Stimulated activated CD4-positive, alpha-beta T cell treated with anti-CD3 and anti-CD28 coated beads, Interleukin-1b, Interleukin-23, amount 100 ng/mL, for 4 hours (primary cell): Measurements from ENCODE around the gene UVRAG.

Experiments
- DNase-seq, 2 donors: peaks; one replicate each; pipeline ENCODE4 v3.0.0-alpha.2; 2020; ENCODE audit warnings: low read depth in 2 of 2

Gene UVRAG

DNA sequence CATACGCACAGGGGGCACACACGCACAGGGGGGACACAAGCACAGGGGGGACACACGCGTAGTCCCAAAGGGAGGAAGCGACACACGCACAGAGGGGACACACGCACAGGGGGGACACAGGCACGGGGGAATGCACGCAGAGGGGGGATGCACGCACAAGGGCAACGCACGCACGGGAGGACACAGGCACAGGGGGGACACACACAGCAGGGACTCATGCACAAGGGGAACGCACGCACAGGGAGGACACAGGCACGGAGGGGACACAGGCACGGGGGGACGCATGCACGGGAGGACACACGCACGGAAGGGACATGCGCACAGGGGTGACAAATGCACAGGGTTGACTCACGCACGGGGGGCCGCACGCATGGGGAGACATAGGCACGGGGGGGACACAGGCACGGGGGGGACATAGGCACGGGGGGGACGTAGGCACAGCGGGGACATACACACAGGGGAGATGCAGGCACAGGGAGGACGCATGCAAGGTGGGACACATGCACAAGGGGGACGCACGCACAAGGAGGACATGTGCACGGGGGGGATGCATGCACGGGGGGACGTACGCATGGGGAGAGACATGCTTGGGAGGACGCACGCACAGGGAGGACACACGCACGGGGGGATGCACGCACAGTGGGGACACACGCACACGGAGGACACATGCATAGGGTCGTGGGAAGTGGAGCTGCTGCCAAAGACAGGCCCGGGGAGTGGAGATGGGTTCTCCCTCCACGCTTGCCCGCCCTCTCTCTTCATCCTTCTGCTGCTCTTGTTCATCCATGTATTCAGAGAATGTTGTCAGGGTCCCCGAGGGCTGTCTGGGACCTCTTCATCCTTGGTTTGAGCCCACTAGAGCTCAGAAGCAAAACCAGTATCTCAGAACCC, 350.1 kb downstream of the UVRAG start:
- DNase-seq, result no peak

DNA sequence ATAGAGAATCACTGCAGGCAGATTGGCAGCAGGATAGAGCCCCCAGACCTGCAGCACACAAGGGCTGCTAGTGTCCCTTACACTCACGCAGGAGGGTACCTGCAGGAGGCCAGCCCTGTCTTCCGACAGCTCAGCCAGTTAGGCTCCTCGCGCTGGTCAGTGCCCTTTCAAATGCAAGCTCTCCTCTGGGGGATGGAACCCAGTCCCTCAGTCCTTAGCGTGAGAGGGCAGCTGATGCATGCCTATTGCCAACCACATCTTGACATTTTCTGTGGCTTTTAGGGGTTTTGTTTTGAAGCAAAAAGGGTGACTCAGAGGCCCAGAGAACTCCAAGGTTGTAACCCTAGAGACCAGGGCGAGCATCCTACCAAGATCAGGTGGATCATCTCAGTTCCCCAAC, 351.3 kb downstream of the UVRAG start:
- no peak for DNase-seq

DNA sequence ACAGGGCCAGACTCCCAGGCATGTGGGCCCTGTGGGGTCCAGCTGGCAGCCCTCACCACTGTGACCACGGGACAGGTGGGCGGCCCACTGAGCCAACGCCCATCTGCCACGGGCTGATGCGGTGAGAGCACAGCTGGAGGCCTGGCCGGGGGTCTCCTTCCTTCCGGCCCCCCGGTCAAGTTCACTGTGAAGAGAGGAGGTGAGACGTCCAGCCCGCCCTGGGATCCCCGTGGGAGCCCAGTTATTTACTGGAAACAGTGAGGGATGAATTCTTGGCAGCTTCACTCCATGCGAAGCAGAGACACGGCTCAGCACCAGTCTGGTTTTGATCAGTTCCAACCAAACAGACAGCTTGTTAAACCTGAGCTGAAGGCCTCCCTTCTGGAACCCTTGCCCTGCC, 352.6 kb downstream of the UVRAG start:
- DNase-seq, result no peak

- DNase-seq, result no peak
These were observed 354.5 kb downstream of the UVRAG start for GRCh38 chr11:76169473-76169896.

DNA sequence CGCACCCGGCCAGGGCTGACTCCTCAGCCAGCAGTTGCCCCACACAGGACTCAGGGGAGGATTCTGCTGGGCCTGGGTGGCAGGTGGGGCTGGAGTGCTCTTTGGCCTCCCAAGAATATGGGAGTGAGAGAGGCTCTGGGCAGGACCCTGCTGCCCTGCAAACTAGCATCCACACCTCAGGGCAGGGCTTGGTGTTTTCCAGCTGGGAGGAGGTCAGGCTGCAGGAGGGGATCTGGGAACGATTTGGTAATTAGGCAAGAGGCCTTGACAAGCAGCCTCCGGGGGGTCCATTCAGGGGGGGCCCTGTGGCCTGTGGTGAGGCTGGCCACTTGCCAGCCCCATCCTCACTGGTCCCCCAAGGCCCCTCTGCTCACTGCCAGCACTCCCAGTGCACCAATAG, 355.5 kb downstream of the UVRAG start:
- DNase-seq, result no peak

DNA sequence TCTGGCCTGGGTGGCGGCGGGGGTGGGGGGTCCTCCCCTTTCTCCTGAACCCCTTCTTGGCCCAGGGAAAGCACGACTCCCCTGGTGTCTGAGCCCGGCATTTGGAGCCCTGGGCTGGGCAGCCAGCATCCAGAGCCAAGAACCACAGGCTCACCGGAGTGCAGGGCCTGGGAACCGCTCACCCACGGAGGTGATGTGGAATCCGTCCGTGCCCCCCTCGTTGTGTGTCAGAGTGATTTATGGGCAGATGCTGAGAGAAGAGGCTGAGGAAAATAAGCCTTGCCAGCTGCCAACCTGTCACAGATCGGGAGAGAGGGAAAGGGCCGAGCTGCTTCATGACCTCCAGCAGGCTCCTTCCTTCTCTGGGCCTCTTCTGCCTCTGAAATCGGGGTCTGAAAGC, 357.6 kb downstream of the UVRAG start:
- no peak for DNase-seq

DNA sequence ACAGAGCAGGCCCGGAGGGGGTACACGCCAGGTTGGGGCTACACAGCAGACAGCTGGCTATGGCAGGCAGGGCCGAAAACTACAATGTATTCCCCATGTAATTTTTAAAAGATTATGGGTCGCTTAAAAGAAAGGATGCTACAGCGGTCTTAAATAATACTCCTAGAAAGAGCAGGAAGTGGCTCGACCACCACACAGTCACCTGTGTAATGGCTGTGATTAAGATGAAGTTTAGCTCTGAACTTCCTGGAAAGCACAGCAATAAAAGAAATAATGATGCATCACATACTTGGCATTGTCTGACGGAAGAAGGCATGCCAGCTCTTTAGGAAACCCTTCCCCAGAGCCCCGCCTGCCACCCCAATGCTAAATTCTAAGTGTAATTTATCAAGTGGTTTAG, 358.7 kb downstream of the UVRAG start:
- DNase-seq, result no peak

DNA sequence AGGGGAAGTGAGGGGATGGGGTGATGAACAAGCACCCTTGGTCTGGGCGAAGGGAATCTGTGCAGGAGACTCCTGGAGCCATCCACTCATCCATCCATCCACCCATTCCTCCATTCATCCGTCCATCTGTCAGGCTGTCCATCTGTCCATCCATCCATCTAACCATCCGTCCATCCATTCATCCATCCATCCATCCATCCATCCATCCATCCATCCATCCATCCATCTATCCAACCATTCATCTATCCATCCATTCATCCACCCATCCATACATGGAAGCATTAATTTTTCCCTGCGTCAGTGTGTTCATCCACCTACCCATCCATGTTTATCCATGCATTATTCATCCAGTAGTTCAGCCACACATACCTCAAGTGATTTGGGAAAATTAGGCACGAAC, 359.3 kb downstream of the UVRAG start:
- DNase-seq, result no peak

- DNase-seq, result no peak
These were observed 360.8 kb downstream of the UVRAG start for GRCh38 chr11:76175783-76176182.

GRCh38 chr11:76176463-76176862, 361.5 kb downstream of the UVRAG start:
- no peak for DNase-seq

GRCh38 chr11:76177250-76177686, 362.3 kb downstream of the UVRAG start:
- DNase-seq, result no peak

GRCh38 chr11:76179147-76179546, 364.1 kb downstream of the UVRAG start:
- no peak for DNase-seq

GRCh38 chr11:76181371-76181770, 366.4 kb downstream of the UVRAG start:
- DNase-seq, result no peak

DNA sequence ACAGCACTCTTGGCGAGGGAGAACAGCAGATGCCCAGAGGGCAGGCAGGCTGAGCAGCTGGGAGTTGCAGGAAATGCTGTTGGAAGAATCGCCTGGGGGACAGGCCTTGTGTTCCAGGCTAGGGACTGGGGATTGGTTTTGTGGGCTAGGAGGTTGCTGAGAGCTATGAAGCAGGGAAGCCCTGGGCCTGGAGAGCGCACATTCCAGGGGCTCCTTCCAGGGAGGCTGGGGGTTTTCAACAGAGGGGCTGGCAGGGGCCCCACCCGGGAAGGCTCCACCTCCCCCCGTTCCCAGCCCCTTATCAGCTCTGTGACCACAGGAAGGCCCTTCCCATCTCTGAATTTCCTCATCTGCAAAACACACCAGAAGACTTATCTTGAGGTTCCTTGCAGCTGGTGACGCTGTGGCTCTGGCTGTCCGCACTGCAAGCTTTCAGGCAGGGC, 369.6 kb downstream of the UVRAG start:
- DNase-seq, result no peak

DNA sequence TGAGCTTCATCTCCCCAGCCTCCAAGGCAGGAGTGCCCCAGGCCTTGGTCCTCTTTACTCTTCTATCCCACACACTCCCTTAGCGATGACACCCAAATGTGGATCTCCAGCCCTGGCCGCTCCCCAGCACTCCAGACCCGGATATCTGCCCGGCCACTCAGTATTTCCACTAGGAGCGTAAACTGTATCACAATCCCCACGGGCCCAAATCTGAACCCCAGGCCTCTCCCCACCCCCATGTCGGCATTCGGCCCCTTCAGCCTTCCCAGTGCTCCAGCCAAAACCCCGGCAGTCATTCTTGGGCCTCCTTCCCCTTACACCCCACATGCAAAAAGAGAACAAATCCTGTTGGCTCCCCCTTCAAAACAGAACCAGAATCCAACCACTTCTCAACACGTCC, 370.5 kb downstream of the UVRAG start:
- no peak for DNase-seq

GRCh38 chr11:76185931-76186401, 371.0 kb downstream of the UVRAG start:
- DNase-seq, result no peak

- DNase-seq, result no peak
These were observed 371.8 kb downstream of the UVRAG start for GRCh38 chr11:76186776-76187279.

- DNase-seq, result no peak
These were observed 373.9 kb downstream of the UVRAG start for GRCh38 chr11:76188873-76189272.

DNA sequence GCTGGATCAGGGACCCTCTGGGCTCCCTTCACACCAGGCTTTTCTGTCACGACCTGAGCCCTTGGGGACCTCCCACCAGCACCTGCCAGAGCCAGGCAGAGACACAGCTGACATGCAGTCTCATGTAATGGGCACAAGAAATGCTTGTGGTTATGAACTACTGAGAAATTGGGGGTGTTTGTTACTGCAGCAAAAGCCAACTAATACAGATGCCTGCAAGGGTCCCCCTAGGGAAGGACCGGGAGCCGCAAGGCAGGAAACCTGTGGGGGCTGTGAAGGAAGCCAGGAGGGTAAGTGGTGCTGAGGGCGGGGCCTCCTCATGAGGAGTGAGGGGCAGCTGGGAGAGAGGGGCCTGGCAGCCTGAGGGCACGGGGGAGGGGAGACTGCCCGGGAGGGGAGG, 374.7 kb downstream of the UVRAG start:
- DNase-seq, result no peak

GRCh38 chr11:76190376-76190775, 375.4 kb downstream of the UVRAG start:
- DNase-seq, result no peak
